ENCODE data around the gene UACA.

GRCh38 chr15:70618929-70619328 lies 144.4 kb downstream of the UACA start:
- TF ChIP-seq CTCF (conservative IDR thresholded peaks at IDR 0.05; ENCODE audit: low read length) = no peak
- TF ChIP-seq EZH2phosphoT487 (IDR thresholded peaks at IDR 0.05; ENCODE audit: borderline replicate concordance) = no peak
